OCI-LY7 (cell line): Measurements from ENCODE around the gene CEP152. TPM values are rescaled to one million over a fixed set of nuclear protein-coding genes. Genes with fewer than 3 reads are reported as not detected.

Experiments used
- BruUV-seq: library from RNA; stranded (reverse); fragments of 400-500 nt; replicated peaks from 2 replicates; lab custom pipeline; 2021; lab: Mats Ljungman, UMichigan
- CTCF ChIA-PET: fragments of 300-600 bp; sonication (Branson Sonifier 250); formaldehyde crosslinking; loops from one replicate; lab custom pipeline; 2022; ENCODE audit warnings: antibody characterized with exemption; ENCODE audit not compliant: unreplicated experiment; lab: Charles Lee
- POLR2A ChIA-PET: fragments of 300-600 bp; sonication (Branson Sonifier 250); formaldehyde crosslinking; loops from one replicate; lab custom pipeline; 2022; ENCODE audit warnings: antibody characterized with exemption; lab: Charles Lee
- DNase-seq: peaks from one replicate; pipeline ENCODE4 v3.0.0-alpha.2; 2015; ENCODE audit warnings: low spot score
- H2AFZ ChIP-seq: fragments of 200-600 bp; sonication (generic), shearing (Covaris generic); 2 replicates; pipeline ENCODE4 v1.6.1; 2014; ENCODE audit warnings: mild to moderate bottlenecking, antibody characterized with exemption, low read length, moderate library complexity
- H3K27ac ChIP-seq: fragments of 200-600 bp; sonication (generic); 2 replicates; pipeline ENCODE4 v1.5.1; 2014; ENCODE audit warnings: mixed run types, low read depth, mild to moderate bottlenecking, moderate library complexity, low read length, inconsistent platforms; ENCODE audit not compliant: poor library complexity, severe bottlenecking
- H3K36me3 ChIP-seq: fragments of 200-600 bp; sonication (generic); 2 replicates; pipeline ENCODE4 v1.6.1; 2014; ENCODE audit warnings: mild to moderate bottlenecking, antibody characterized with exemption, low read length, moderate library complexity, mixed read lengths; ENCODE audit not compliant: insufficient read depth
- H3K4me1 ChIP-seq: fragments of 200-600 bp; sonication (generic); 2 replicates; pipeline ENCODE4 v1.5.1; 2014; ENCODE audit warnings: mild to moderate bottlenecking, low read length; ENCODE audit not compliant: insufficient read depth, poor library complexity, severe bottlenecking
- H3K4me2 ChIP-seq: fragments of 200-600 bp; sonication (generic); 2 replicates; pipeline ENCODE4 v1.6.1; 2014; ENCODE audit warnings: mild to moderate bottlenecking, low read length
- H3K4me3 ChIP-seq: fragments of 200-600 bp; sonication (generic); 2 replicates; pipeline ENCODE4 v1.5.1; 2014; ENCODE audit warnings: mild to moderate bottlenecking, low read depth, low read length; ENCODE audit not compliant: poor library complexity, severe bottlenecking
- H3K79me2 ChIP-seq: fragments of 200-600 bp; sonication (generic); 2 replicates; pipeline ENCODE4 v1.6.1; 2016; ENCODE audit warnings: low read depth, mild to moderate bottlenecking, low read length, moderate library complexity, mixed read lengths; ENCODE audit not compliant: insufficient read depth
- H3K9me2 ChIP-seq: fragments of 200-600 bp; sonication (generic); 2 replicates; pipeline ENCODE4 v1.6.1; 2016; ENCODE audit warnings: mild to moderate bottlenecking, low read length, mixed read lengths; ENCODE audit not compliant: insufficient read depth
- H3K9me3 ChIP-seq: fragments of 200-600 bp; sonication (generic); 2 replicates; pipeline ENCODE4 v1.6.1; 2014; ENCODE audit warnings: mild to moderate bottlenecking, mixed run types, low read length, mixed read lengths
- H4K20me1 ChIP-seq: fragments of 200-600 bp; sonication (generic); 2 replicates; pipeline ENCODE4 v1.6.1; 2014; ENCODE audit warnings: mild to moderate bottlenecking, antibody characterized with exemption, low read length, moderate library complexity, mixed read lengths; ENCODE audit not compliant: insufficient read depth
- CTCF ChIP-seq: fragments of 200-600 bp; sonication (generic); conservative IDR thresholded peaks from 2 replicates; pipeline ENCODE4 v1.5.1; 2014; ENCODE audit warnings: mild to moderate bottlenecking, antibody characterized with exemption, low read length, moderate library complexity, mixed read lengths
- EZH2phosphoT487 ChIP-seq: fragments of 200-600 bp; sonication (generic); IDR thresholded peaks from 2 replicates; pipeline ENCODE4 v1.6.1; 2018; ENCODE audit warnings: low read depth, borderline replicate concordance, mild to moderate bottlenecking, mixed run types, antibody characterized with exemption, low read length, moderate library complexity, mixed read lengths
- intact Hi-C: fragments of 100-400 bp; cut with micrococcal nuclease; formaldehyde crosslinking; loops from one replicate; pipeline ENCODE4 v1.10.0; 2022; ENCODE audit not compliant: unreplicated experiment
- total RNA-seq, 2 experiments: library from RNA; depleted of rRNA in 1 of 2; stranded (reverse); fragments of >200 nt in 1 of 2; shearing (Covaris generic) in 1 of 2; gene quantifications; 2 replicates each; pipeline ENCODE4 v1.2.3, GENCODE V29; 2014 to 2022

CEP152 gene
- total RNA-seq, 2 experiments from 2014 or later, result 37.6 to 44.9 TPM

DNA sequence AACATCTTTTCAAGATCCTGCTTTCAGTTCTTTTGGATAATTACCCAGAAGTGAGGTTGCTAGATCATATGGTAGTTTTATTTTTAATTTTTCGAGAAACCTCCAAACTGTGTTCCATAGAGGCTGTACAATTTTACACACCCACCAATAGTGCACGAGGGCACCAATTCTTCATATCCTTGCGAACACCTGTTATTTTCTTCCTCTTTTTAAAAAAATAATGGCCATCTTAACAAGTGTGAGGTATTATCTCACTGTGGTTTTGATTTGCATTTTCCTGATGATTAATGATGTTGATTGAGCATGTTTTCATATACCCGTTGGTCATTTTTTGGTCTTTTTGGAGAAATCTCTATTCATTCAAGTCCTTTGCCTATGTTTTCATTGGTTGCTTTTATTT lies 17.6 kb upstream of the CEP152 start:
- Histone ChIP-seq H3K4me2 (no peak overlapping the region), H2AFZ (no peak overlapping the region), H3K9me3 (no peaks in the 10 kb centered on the region), H3K27ac (no peak overlapping the region), H3K9me2 (no peaks in the 10 kb centered on the region), H3K4me1 (no peaks in the 10 kb centered on the region), H4K20me1 (no peaks in the 10 kb centered on the region), H3K36me3 (no peaks in the 10 kb centered on the region), H3K4me3 (no peak overlapping the region), H3K79me2 (no peaks in the 10 kb centered on the region)
- intact Hi-C loops, result no loop called here
- POLR2A ChIA-PET, result interaction anchor here (0.7 kb wide), 1 partner anchor 674 kb away, joined by 3 read pairs; no protein-coding TSS in a partner anchor
- CTCF ChIA-PET, result no interaction called here
- TF ChIP-seq EZH2phosphoT487 (no peak), CTCF (no peak)
- DNase-seq, result no peak
- BruUV-seq, result no TSS peak

DNA sequence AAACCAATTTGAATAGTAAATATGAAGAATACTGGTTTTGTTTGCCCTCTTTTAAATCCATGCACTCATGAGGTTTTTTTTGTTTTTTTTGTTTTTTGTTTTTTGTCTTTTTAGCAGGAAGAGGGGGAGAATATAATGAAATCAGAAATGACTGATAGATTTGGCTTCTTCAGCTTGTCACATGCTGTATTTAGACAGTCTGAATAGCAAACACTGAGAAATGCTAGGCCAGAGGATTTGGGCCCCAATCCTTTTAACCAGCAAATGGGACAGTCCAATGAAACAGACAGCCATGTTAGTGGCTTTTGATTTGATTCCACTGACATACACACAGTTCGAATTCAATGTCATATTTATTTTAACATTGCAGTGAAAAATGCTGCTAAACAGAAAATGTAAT lies 14.2 kb upstream of the CEP152 start:
- H2AFZ ChIP-seq, result no peak overlapping the region
- no peak overlapping the region for H3K4me2 ChIP-seq
- no peak for TF ChIP-seq EZH2phosphoT487
- TF ChIP-seq CTCF, result no peak
- DNase-seq, result no peak
- H3K79me2 ChIP-seq, result no peaks in the 10 kb centered on the region
- H3K9me2 ChIP-seq, result no peaks in the 10 kb centered on the region
- no peaks in the 10 kb centered on the region for H3K9me3 ChIP-seq
- no peaks in the 10 kb centered on the region for H3K4me1 ChIP-seq
- H3K36me3 ChIP-seq, result no peaks in the 10 kb centered on the region
- no TSS peak for BruUV-seq
- no peak overlapping the region for H3K4me3 ChIP-seq
- H3K27ac ChIP-seq, result no peak overlapping the region
- CTCF ChIA-PET, result no interaction called here
- H4K20me1 ChIP-seq, result no peaks in the 10 kb centered on the region
- POLR2A ChIA-PET, result interaction anchor here (0.6 kb wide), 1 partner anchor 73 kb away, joined by 3 read pairs; no protein-coding TSS in a partner anchor
- intact Hi-C loops, result no loop called here

- H3K9me2 ChIP-seq, result no peaks in the 10 kb centered on the region
- H3K4me1 ChIP-seq, result no peaks in the 10 kb centered on the region
- TF ChIP-seq CTCF, result no peak
- no peak for TF ChIP-seq EZH2phosphoT487
- no peaks in the 10 kb centered on the region for H3K36me3 ChIP-seq
- H3K27ac ChIP-seq, result no peak overlapping the region
- H4K20me1 ChIP-seq, result no peaks in the 10 kb centered on the region
- no TSS peak for BruUV-seq
- no peak overlapping the region for H3K4me2 ChIP-seq
- H3K4me3 ChIP-seq, result no peak overlapping the region
- ChIA-PET POLR2A (no interaction called here), CTCF (no interaction called here)
- H3K9me3 ChIP-seq, result no peaks in the 10 kb centered on the region
- intact Hi-C loops, result no loop called here
- no peaks in the 10 kb centered on the region for H3K79me2 ChIP-seq
- H2AFZ ChIP-seq, result no peak overlapping the region
- DNase-seq, result no peak
These were observed 12.8 kb upstream of the CEP152 start for GRCh38 chr15:48823706-48824105.
